CD4-positive, alpha-beta T cell treated with Interleukin-21 for 1 hour (primary cell): ENCODE measurements around the gene SUN3.
"Not testable (repeated sequence)": the region's sequence is repeated elsewhere in the genome, so short reads cannot be mapped to it uniquely, and the experiment has no call there.

Experiments
- DNase-seq: peaks from one replicate; pipeline ENCODE4 v3.0.0-alpha.2; 2020

Gene SUN3

GRCh38 chr7:47942651-47943050 is 86.3 kb downstream of the SUN3 start:
- not testable (repeated sequence) for DNase-seq

- DNase-seq = no peak
Measured at GRCh38 chr7:47942132-47942531, 86.8 kb downstream of the SUN3 start.

GRCh38 chr7:47941136-47941844 is 87.6 kb downstream of the SUN3 start:
- no peak for DNase-seq

- DNase-seq = no peak
Measured at GRCh38 chr7:47940088-47941013, 88.6 kb downstream of the SUN3 start.

- no peak for DNase-seq
Measured at GRCh38 chr7:47939425-47940036, 89.4 kb downstream of the SUN3 start.

GRCh38 chr7:47938574-47939165 is 90.2 kb downstream of the SUN3 start:
- no peak for DNase-seq

- DNase-seq = no peak
Measured at GRCh38 chr7:47937711-47938573, 91.0 kb downstream of the SUN3 start.
